Transverse colon (tissue), 4 donors: ENCODE results near the gene PLEKHH2. TPM values are rescaled to one million over a fixed set of nuclear protein-coding genes. Genes with fewer than 3 reads are reported as not detected.

Source experiments
- DNase-seq: peaks from one replicate; pipeline ENCODE4 v3.0.0-alpha.2; 2019
- H3K27ac ChIP-seq, 4 donors: fragments of 200-600 bp; sonication (generic); 2 replicates each; pipeline ENCODE4 v1.5.1; 2016 to 2018; ENCODE audit warnings: inconsistent platforms in 4 of 4
- H3K27me3 ChIP-seq: fragments of 200-600 bp; sonication (generic); 2 replicates; pipeline ENCODE4 v1.5.1; 2017; ENCODE audit warnings: inconsistent platforms
- H3K36me3 ChIP-seq, 4 donors: fragments of 200-600 bp; sonication (generic); 2 replicates each; pipeline ENCODE4 v1.5.1; 2017 to 2019; ENCODE audit warnings: inconsistent platforms in 4 of 4
- H3K4me1 ChIP-seq, 4 donors: fragments of 200-600 bp; sonication (generic); 2 replicates each; pipeline ENCODE4 v1.5.1; 2017 to 2020; ENCODE audit warnings: inconsistent platforms in 4 of 4
- H3K4me3 ChIP-seq, 4 donors: fragments of 200-600 bp; sonication (generic); 1 replicate in 1 of 4; 2 replicates in 3 of 4; pipeline versions ENCODE4 v1.5.1 to v1.6.1; 2017 to 2019; ENCODE audit warnings: inconsistent platforms in 4 of 4
- H3K9me3 ChIP-seq, 2 donors: fragments of 200-600 bp; sonication (generic); 2 replicates each; pipeline ENCODE4 v1.5.1; 2017 to 2019; ENCODE audit warnings: inconsistent platforms in 2 of 2
- EP300 ChIP-seq: sonication (generic); formaldehyde crosslinking; IDR thresholded peaks from one replicate; pipeline ENCODE4 v1.6.1; 2017; ENCODE audit warnings: antibody characterized with exemption, low read depth
- POLR2A ChIP-seq: fragments of 450-650 bp; IDR thresholded peaks from one replicate; pipeline ENCODE4 v1.6.1; 2016; ENCODE audit warnings: antibody characterized with exemption, mild to moderate bottlenecking, moderate library complexity
- POLR2AphosphoS5 ChIP-seq, 3 donors: sonication (generic); formaldehyde crosslinking; IDR thresholded peaks; one replicate each; pipeline ENCODE4 v1.6.1; 2016; ENCODE audit warnings: antibody characterized with exemption in 3 of 3
- WGBS, 2 donors: methylation state at CpG; one replicate each; pipeline ENCODE4 v1.1.5; 2018; ENCODE audit warnings: low coverage in 1 of 2; 5-methylcytosine and 5-hydroxymethylcytosine counted together
- in situ Hi-C, 4 donors: fragments of 200-750 bp; cut with MboI; loops; one replicate each; pipeline versions ENCODE4 v1.15.0 to v1.15.1; 2017; ENCODE audit warnings: low sequenced_read_pairs in 3 of 4, low pct_ligation_motif_present in 1 of 4, low pct_unique_long_range_greater_than_20kb in 1 of 4
- intact Hi-C: fragments of 100-400 bp; cut with DNase I; formaldehyde crosslinking; loops from one replicate; pipeline ENCODE4 v1.15.1; 2023; ENCODE audit warnings: low total_unique reads
- total RNA-seq, 4 donors: library from RNA; depleted of rRNA; stranded (reverse); fragments of >200 nt; gene quantifications; one replicate each; pipeline ENCODE4 v1.1.0, GENCODE V29; 2016
- TF ChIP-seq, protein P1 (sequence below), 5 experiments: fragments of 200-600 bp in 3 of 5; fragments of 450-650 bp in 2 of 5; sonication (generic) in 3 of 5; IDR thresholded peaks; 1 replicate in 2 of 5; 2 replicates in 3 of 5; pipeline ENCODE4 v1.5.1; 2016 to 2017; ENCODE audit warnings: antibody characterized with exemption in 5 of 5, inconsistent platforms in 3 of 5, mild to moderate bottlenecking in 2 of 5, moderate library complexity in 1 of 5

The PLEKHH2 gene
- total RNA-seq, 4 donors from 2014 or later: 7.2 to 32.4 (median 12.3) TPM

DNA sequence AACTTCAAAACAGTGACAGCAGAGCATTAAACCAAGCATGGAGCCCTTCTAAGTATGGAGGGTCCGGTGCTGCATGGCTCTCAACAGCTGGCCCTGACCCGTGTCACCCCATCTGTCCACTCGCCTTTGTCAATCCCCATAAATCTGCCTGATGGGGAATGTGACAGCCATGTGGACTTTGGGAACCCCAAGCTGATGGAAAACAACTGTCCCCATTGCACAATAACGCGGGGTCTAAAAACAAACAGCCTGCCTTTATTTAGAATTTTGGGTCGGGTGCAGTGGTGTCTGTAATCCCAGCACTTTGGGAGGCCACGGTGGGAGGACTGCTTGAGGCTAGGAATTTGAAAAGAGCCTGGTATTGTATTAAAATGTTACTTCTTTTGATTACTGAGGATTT is 24.1 kb upstream of the PLEKHH2 start:
- Histone ChIP-seq H3K27me3 (no peaks in the 10 kb centered on the region), H3K27ac (peak overlapping the region in 2 of 4 donors; percentile 23 to 55), H3K4me1 (peaks cover 0 to 13% (median 2%) of the 10 kb centered on the region in 4 donors), H3K4me3 (no peak overlapping the region), H3K36me3 (no peaks in the 10 kb centered on the region), H3K9me3 (no peaks in the 10 kb centered on the region)
- in situ Hi-C loops (loop anchor here in 3 of 4 donors (25.0 kb wide), 1 partner anchor 274 kb away; no protein-coding TSS in a partner anchor), intact Hi-C loops (loop anchor here (10.0 kb wide), 1 partner anchor 162 kb away; the partner anchor contains the start of gene DYNC2LI1)
- peak in 1 of 3 donors; percentile 44 for TF ChIP-seq POLR2AphosphoS5 (IDR thresholded peaks at IDR 0.05)
- TF ChIP-seq POLR2A: no peak
- 74% methylated on average over 7 of the region's 7 CpGs; no CpG with 5 or more reads in 1 of the 2 donors for WGBS, 2 donors
- no peak for DNase-seq

DNA sequence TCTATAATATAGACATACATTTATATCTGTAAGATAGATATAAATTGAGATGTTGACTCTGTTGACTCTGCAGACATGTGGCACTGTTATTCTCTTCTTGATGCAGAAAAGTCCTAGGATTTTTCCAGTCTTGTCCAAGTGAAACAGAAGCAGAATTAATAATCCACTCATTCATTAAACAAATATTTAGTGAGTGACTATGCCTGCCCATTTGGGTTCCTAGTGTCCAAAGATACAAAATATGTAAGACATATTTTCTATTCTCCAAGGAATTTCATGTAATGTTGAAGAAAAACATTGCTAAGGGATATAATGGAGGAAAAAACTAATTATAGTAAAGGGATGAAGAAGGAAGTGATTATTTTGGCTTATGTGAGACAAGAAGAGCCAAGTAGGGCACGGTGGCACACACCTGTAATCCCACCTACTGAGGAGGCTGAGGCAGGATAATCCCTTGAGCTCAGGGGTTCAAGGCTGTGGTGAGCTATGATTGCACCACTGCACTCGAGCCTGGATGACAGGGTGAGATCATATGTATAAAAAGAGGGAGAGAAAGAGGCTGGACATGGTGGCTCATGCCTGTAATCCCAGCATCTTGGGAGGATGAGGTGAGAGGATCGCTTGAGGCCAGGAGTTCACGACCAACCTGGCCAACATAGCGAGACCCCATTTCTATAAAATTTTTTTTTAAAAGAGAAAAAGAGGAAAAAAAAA is 19.9 kb upstream of the PLEKHH2 start:
- 69 to 73% methylated on average over 5 of the region's 5 CpGs for WGBS, 2 donors
- no peak for TF ChIP-seq POLR2A
- TF ChIP-seq, protein P1, sequence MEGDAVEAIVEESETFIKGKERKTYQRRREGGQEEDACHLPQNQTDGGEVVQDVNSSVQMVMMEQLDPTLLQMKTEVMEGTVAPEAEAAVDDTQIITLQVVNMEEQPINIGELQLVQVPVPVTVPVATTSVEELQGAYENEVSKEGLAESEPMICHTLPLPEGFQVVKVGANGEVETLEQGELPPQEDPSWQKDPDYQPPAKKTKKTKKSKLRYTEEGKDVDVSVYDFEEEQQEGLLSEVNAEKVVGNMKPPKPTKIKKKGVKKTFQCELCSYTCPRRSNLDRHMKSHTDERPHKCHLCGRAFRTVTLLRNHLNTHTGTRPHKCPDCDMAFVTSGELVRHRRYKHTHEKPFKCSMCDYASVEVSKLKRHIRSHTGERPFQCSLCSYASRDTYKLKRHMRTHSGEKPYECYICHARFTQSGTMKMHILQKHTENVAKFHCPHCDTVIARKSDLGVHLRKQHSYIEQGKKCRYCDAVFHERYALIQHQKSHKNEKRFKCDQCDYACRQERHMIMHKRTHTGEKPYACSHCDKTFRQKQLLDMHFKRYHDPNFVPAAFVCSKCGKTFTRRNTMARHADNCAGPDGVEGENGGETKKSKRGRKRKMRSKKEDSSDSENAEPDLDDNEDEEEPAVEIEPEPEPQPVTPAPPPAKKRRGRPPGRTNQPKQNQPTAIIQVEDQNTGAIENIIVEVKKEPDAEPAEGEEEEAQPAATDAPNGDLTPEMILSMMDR (IDR thresholded peaks at IDR 0.05): no peak
- no peak for TF ChIP-seq EP300
- TF ChIP-seq POLR2AphosphoS5 (IDR thresholded peaks at IDR 0.05): no peak
- in situ Hi-C loops: loop anchor here in 3 of 4 donors (25.0 kb wide), 1 partner anchor 270 kb away; no protein-coding TSS in a partner anchor
- H3K36me3 ChIP-seq: no peaks in the 10 kb centered on the region
- H3K27me3 ChIP-seq: peaks cover 4% of the 10 kb centered on the region
- H3K4me3 ChIP-seq: no peak overlapping the region
- DNase-seq: no peak
- peaks cover 0 to 7% (median 2%) of the 10 kb centered on the region in 4 donors for H3K4me1 ChIP-seq
- no peaks in the 10 kb centered on the region for H3K9me3 ChIP-seq
- intact Hi-C loops: loop anchor here (10.0 kb wide), 1 partner anchor 158 kb away; the partner anchor contains the start of gene DYNC2LI1
- H3K27ac ChIP-seq: no peak overlapping the region

DNA sequence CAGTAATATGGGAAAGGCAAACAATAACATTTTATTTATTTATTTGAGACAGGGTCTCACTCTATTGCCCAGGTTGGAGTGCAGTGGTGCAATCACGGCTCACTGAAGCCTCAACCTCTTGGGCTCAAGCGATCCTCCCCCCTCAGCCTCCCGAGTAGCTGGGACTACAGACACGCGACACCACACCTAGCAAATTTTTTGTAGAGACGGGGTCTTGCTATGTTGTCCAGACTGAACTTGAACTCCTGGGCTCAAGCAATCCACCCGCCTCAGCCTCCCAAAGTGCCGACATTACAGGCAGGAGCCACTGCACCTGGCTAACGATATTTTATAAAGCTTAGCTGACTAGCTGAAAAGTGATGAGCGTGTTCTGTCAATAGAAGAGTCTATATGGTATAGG is 17.5 kb upstream of the PLEKHH2 start:
- Histone ChIP-seq H3K27me3 (peaks cover 4% of the 10 kb centered on the region), H3K4me1 (no peaks in the 10 kb centered on the region), H3K27ac (no peak overlapping the region), H3K9me3 (no peaks in the 10 kb centered on the region), H3K4me3 (no peak overlapping the region), H3K36me3 (no peaks in the 10 kb centered on the region)
- TF ChIP-seq POLR2A (no peak), EP300 (no peak), POLR2AphosphoS5 (IDR thresholded peaks at IDR 0.05) (no peak)
- TF ChIP-seq, protein P1 (IDR thresholded peaks at IDR 0.05): no peak
- in situ Hi-C loops: loop anchor here in 3 of 4 donors (25.0 kb wide), 1 partner anchor 268 kb away; no protein-coding TSS in a partner anchor
- no peak for DNase-seq
- WGBS, 2 donors: 87 to 90% methylated on average over 9 to 10 of the region's 10 CpGs
- intact Hi-C loops: loop anchor here (10.0 kb wide), 1 partner anchor 155 kb away; the partner anchor contains the start of gene DYNC2LI1

DNA sequence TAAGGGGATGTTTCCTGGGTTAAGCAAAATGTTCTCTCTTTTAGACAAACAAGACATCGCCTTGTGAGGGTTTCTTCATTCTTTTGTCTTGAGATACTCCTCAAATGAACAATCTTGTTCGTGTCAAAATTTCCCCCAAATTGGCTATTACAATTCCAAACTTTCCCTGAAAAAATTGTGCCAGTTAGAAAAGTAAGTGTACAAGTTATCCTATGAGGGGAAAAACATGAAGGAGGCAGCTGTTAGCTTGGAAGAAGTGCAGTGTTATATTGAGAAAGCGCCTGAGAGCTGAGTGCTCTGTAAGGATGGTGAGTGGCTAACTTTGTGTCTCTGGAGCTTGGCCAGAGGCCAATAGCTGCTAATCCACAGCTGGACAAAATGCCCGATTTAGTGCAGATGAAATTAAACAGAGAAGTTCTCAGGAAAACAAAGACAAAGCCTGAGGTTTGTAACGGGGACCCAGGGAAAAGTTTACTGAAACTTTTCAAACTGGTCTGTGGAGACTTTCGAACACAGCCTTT is 14.1 kb upstream of the PLEKHH2 start:
- 47 to 51% methylated on average over 4 to 6 of the region's 6 CpGs for WGBS, 2 donors
- peaks cover 4% of the 10 kb centered on the region for H3K27me3 ChIP-seq
- H3K4me1 ChIP-seq: no peaks in the 10 kb centered on the region
- TF ChIP-seq POLR2A (no peak), POLR2AphosphoS5 (IDR thresholded peaks at IDR 0.05) (no peak), EP300 (no peak)
- TF ChIP-seq, protein P1 (IDR thresholded peaks at IDR 0.05): no peak
- intact Hi-C loops (no loop called here), in situ Hi-C loops (loop anchor here in 3 of 4 donors (25.0 kb wide), 1 partner anchor 264 kb away; no protein-coding TSS in a partner anchor)
- H3K36me3 ChIP-seq: no peaks in the 10 kb centered on the region
- peak overlapping the region; percentile 18 to 44 (median 34) for H3K27ac ChIP-seq
- H3K9me3 ChIP-seq: no peaks in the 10 kb centered on the region
- no peak overlapping the region for H3K4me3 ChIP-seq
- DNase-seq: peak; percentile 14
